GM21529 (cell line): Measurements from ENCODE around the gene LDAH.

Source experiments
- ATAC-seq: cut with Tn5 transposase; IDR thresholded peaks from one replicate; pipeline ENCODE4 v1.9.1; 2021; ENCODE audit not compliant: unreplicated experiment

The LDAH gene

GRCh38 chr2:20687260-20687832 lies 135.6 kb downstream of the LDAH start:
- no peak for ATAC-seq

GRCh38 chr2:20684581-20685063 lies 138.3 kb downstream of the LDAH start:
- no peak for ATAC-seq

- no peak for ATAC-seq
These were observed 140.6 kb downstream of the LDAH start for GRCh38 chr2:20682167-20682920.

- ATAC-seq = no peak
These were observed 142.0 kb downstream of the LDAH start for GRCh38 chr2:20680744-20681375.

- ATAC-seq = no peak
These were observed 144.1 kb downstream of the LDAH start for GRCh38 chr2:20678780-20679179.

GRCh38 chr2:20678086-20678395 lies 144.9 kb downstream of the LDAH start:
- no peak for ATAC-seq

- peak; percentile 32 for ATAC-seq
These were observed 145.4 kb downstream of the LDAH start for GRCh38 chr2:20677301-20678085.

GRCh38 chr2:20676353-20677215 lies 146.3 kb downstream of the LDAH start:
- peak; percentile 76 for ATAC-seq

GRCh38 chr2:20675701-20676352 lies 147.1 kb downstream of the LDAH start:
- peak; percentile 54 for ATAC-seq

GRCh38 chr2:20674974-20675679 lies 147.8 kb downstream of the LDAH start:
- no peak for ATAC-seq

- ATAC-seq = no peak
These were observed 148.5 kb downstream of the LDAH start for GRCh38 chr2:20674309-20674965.

GRCh38 chr2:20673686-20674308 lies 149.1 kb downstream of the LDAH start:
- no peak for ATAC-seq

GRCh38 chr2:20672201-20672951 lies 150.5 kb downstream of the LDAH start:
- ATAC-seq = no peak

GRCh38 chr2:20671736-20672080 lies 151.2 kb downstream of the LDAH start:
- no peak for ATAC-seq

- no peak for ATAC-seq
These were observed 151.7 kb downstream of the LDAH start for GRCh38 chr2:20671036-20671735.

GRCh38 chr2:20670315-20671035 lies 152.4 kb downstream of the LDAH start:
- no peak for ATAC-seq
